DOHH2 (cell line): ENCODE measurements around the gene DEPDC1.

Source experiments
- CTCF ChIP-seq: fragments of 200-600 bp; sonication (generic); IDR thresholded peaks from one replicate; pipeline ENCODE4 v1.5.1; 2014; ENCODE audit warnings: antibody characterized with exemption, mild to moderate bottlenecking, low read depth, low read length; ENCODE audit not compliant: poor library complexity, severe bottlenecking
- EZH2phosphoT487 ChIP-seq: fragments of 200-600 bp; sonication (generic); IDR thresholded peaks from 2 replicates; pipeline ENCODE4 v1.6.1; 2017; ENCODE audit warnings: borderline replicate concordance, mild to moderate bottlenecking, antibody characterized with exemption, low read length, moderate library complexity, mixed read lengths

- no peak for TF ChIP-seq CTCF
- no peak for TF ChIP-seq EZH2phosphoT487
Observed at GRCh38 chr1:68429233-68429808, 67.6 kb downstream of the DEPDC1 start.
